HFF-Myc (cell line): Measurements from ENCODE around the gene SPTBN4.

Source experiments
- DNase-seq: peaks from one replicate; pipeline ENCODE4 v3.0.0-alpha.2; 2011; ENCODE audit warnings: low read depth; ENCODE audit errors: extremely low read depth
- H3K4me3 ChIP-seq: replicated peaks from 2 replicates; pipeline ENCODE4 v1.5.1; 2011; ENCODE audit warnings: low read depth, mild to moderate bottlenecking, control low read depth, low read length
- TF ChIP-seq, protein P1 (sequence below): IDR thresholded peaks from 2 replicates; pipeline ENCODE4 v1.5.1; 2012; ENCODE audit warnings: mild to moderate bottlenecking, low read depth, low read length, control low read depth; ENCODE audit errors: missing control alignments

Gene SPTBN4

DNA sequence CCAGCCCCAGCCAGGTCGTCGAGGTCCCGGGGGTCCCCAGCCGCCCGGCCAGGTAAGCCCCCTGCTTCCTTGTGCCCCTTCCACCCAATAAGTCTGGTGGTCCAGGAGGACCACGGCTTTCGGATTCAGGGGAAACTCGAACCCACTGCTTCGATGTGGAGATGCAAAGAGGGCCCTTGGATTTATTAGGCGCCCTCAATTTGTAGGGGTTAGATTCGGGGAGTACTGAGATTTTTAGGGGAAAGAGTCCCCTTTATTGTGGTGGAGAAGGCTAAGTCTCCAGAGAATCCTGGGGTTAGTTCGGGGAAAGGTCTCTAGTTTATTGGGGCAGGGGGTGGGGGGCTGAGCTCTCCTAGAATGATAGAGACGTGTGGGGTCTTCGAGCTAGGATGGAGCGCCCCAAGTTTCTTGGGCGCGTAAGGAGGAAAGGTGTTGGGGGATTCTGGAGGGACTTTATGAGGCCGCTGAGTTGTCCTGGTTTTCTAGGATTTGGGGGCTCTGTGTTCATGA is 130.6 kb downstream of the SPTBN4 start:
- TF ChIP-seq, protein P1, sequence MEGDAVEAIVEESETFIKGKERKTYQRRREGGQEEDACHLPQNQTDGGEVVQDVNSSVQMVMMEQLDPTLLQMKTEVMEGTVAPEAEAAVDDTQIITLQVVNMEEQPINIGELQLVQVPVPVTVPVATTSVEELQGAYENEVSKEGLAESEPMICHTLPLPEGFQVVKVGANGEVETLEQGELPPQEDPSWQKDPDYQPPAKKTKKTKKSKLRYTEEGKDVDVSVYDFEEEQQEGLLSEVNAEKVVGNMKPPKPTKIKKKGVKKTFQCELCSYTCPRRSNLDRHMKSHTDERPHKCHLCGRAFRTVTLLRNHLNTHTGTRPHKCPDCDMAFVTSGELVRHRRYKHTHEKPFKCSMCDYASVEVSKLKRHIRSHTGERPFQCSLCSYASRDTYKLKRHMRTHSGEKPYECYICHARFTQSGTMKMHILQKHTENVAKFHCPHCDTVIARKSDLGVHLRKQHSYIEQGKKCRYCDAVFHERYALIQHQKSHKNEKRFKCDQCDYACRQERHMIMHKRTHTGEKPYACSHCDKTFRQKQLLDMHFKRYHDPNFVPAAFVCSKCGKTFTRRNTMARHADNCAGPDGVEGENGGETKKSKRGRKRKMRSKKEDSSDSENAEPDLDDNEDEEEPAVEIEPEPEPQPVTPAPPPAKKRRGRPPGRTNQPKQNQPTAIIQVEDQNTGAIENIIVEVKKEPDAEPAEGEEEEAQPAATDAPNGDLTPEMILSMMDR = no peak
- peak overlapping the region; percentile 55 for H3K4me3 ChIP-seq
- DNase-seq = no peak

DNA sequence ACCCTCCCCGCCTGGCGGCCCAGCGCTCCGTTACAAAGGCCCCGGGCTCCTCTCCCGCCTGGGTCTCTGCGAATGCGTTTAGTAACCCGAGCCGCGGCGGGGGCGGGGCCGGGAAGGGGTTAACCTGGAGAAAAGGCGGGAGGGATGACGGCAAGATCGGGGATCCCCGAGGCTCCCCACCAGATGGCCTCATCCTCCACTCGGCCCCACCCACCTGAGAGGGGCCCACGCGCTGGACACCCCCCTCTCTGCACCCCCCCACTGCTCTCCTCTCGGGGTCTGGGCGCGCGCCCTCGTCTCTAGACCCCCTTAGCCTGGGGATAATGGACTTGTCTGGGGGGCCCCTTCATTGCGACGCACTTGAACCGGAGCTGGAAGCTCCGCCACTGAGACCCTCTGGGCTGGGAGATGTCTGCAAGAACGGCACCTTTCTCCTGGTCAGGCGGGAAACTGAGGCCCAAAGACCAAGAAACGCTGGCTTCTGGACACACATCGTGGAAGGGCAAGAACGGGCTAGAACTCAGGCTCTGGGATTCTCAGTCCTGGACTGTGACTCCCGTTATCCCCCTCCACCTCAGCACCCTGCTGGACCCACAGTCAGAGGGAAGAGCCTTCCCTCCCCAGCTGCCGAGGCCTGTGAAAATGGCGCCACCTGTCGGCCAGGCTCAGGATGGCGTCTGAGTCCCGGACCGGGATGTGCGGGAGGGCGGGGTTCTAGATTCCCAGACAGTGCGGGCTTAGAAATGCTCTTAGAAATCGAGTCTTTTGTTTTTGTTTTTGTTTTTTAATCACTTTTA is 131.5 kb downstream of the SPTBN4 start:
- H3K4me3 ChIP-seq = peak overlapping the region; percentile 55
- peak; percentile 73 for DNase-seq
- TF ChIP-seq, protein P1 = peak; percentile 98

DNA sequence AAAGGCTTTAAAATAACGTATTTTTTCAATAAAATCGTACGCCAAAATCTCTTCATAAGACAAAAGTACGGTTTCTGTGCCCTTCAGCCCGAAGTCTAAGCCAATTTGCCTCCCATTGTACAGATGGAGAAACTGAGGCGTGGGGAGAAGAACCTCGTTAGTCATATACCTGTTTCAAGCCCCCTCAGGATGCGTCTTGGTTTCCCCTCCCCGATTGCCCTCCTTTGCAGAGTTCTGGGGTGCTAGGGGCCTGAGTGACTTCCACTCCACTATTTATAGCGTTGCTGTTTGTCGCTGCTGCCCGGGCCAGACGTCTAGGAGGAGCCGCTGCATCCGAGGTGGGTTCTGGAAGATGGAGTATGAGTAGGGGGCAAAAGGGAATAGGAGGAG is 132.1 kb downstream of the SPTBN4 start:
- H3K4me3 ChIP-seq = peak overlapping the region; percentile 55; the same call in 1 of the 2 replicates
- no peak for DNase-seq
- TF ChIP-seq, protein P1 = no peak

DNA sequence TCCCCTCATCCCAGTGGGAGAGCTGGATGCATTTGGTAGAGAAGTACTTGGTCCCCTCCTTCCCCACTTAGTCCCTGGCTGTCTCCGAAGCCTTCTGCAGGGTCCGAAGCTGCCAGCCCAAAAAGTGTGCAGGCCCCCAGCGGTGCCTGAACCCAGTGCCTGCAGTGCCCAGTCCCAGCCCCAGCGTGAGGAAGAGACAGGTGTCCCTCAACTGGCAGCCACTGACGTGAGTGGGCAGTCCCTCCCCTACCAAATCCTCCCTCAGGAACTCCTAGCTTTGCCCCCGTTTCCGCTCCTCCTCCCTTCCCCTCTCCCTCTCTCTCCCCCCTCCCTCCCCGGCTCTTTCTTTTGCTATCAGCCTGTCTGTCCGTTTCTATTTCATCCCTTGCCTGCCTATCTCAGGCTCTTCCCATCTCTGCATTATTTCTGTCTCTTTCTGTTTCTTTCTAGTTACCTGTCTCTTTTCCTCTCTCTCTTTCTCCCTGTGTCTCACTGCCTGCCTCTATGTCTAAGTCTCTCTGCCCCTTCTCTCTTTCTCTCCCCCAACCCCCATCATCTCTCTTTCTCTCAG is 132.6 kb downstream of the SPTBN4 start:
- TF ChIP-seq, protein P1 = no peak
- H3K4me3 ChIP-seq = peak overlapping the region; percentile 55; the same call in 1 of the 2 replicates
- no peak for DNase-seq

DNA sequence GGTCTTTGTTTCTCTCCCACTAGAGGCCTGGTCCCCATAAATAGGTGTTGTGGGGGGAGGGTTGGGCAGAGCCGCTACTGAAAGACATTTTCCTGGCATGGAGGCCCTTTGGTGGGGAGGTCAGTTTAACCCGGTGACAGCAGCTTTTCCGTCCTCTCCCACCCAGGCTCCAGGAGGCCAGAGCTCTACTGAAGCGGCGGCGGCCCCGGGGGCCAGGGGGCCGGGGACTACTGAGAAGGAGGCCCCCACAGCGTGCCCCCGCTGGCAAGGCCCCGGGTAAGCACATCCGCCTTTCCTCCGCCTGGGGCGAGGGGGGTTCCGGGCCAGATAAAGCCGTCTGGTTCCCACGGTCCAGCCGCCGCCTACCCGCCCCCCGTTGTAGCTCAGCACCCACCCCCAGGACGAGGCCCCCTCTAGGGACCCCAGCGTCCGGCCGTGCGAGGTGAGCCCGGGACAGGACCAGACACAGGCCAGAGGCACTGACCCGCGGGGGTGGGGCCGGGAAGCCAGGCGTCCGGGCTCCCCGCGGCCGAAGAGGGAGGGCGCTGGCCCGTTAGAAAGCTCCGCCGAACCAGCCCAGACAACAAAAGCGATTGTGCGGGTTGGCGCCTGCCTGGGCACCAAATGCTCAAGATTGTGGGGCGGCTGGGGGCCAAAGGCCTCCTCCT is 133.2 kb downstream of the SPTBN4 start:
- TF ChIP-seq, protein P1 = no peak
- DNase-seq = no peak
- peak overlapping the region; percentile 0; the same call in 1 of the 2 replicates for H3K4me3 ChIP-seq

DNA sequence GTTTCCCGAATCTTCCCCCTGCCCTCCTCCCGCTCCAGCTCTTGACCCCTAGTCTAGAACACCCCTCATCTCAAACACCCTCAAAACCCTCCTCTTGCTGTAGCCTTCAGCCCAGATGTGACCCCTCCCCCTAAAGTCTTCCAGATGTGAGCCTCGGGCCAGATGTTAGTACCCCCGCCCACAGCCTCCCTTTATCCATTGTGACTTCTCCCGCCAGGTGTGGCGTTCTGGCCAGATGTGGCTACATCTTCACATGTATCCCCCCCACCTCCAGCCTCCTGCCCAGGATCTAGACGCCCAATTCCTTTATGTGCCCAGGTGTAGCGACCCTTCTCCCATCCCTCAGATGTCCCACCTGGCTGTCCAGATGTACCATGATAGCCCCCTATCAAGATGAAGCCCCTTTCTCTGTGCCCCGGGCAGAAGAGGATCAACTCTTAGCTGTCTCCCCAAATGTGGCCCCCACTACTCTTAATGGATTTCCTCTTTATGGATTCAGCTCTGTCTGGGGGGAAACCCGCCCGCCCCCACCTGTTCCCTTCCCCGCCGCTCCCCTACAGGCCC is 133.9 kb downstream of the SPTBN4 start:
- TF ChIP-seq, protein P1 = no peak
- peak overlapping the region; percentile 63; the same call in 1 of the 2 replicates for H3K4me3 ChIP-seq
- DNase-seq = no peak
